Measurements from ENCODE around the gene DHX9. TPM values are rescaled to one million over a fixed set of nuclear protein-coding genes. Genes with fewer than 3 reads are reported as not detected.

The DHX9 gene
- total and polyA plus RNA-seq, 2 of the 13 experiments (the other 11 are each of a cell fraction or from before 2014, with no cell fraction given), result 84.8 to 211 TPM

- TF ChIP-seq, protein P1, sequence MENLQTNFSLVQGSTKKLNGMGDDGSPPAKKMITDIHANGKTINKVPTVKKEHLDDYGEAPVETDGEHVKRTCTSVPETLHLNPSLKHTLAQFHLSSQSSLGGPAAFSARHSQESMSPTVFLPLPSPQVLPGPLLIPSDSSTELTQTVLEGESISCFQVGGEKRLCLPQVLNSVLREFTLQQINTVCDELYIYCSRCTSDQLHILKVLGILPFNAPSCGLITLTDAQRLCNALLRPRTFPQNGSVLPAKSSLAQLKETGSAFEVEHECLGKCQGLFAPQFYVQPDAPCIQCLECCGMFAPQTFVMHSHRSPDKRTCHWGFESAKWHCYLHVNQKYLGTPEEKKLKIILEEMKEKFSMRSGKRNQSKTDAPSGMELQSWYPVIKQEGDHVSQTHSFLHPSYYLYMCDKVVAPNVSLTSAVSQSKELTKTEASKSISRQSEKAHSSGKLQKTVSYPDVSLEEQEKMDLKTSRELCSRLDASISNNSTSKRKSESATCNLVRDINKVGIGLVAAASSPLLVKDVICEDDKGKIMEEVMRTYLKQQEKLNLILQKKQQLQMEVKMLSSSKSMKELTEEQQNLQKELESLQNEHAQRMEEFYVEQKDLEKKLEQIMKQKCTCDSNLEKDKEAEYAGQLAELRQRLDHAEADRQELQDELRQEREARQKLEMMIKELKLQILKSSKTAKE (CRISPR knock-in tag; IDR thresholded peaks at IDR 0.05; ENCODE audit: borderline replicate concordance), result no peak
- TF ChIP-seq, protein P2, sequence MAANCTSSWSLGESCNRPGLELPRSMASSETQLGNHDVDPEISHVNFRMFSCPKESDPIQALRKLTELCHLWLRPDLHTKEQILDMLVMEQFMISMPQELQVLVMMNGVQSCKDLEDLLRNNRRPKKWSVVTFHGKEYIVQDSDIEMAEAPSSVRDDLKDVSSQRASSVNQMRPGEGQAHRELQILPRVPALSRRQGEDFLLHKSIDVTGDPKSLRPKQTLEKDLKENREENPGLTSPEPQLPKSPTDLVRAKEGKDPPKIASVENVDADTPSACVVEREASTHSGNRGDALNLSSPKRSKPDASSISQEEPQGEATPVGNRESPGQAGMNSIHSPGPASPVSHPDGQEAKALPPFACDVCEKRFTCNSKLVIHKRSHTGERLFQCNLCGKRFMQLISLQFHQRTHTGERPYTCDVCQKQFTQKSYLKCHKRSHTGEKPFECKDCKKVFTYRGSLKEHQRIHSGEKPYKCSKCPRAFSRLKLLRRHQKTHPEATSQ (CRISPR knock-in tag; IDR thresholded peaks at IDR 0.05; ENCODE audit: borderline replicate concordance), result no peak
- peak; percentile 49; the same call in 1 of the 2 replicates for TF ChIP-seq HOMEZ (CRISPR knock-in tag; IDR thresholded peaks at IDR 0.05; ENCODE audit: low read depth)
- TF ChIP-seq ZNF616 (CRISPR knock-in tag; IDR thresholded peaks at IDR 0.05; ENCODE audit: low read depth), result no peak
- no peak for TF ChIP-seq PRMT3 (CRISPR knock-in tag; IDR thresholded peaks at IDR 0.05; ENCODE audit: borderline replicate concordance, low read depth)
- peak; percentile 81 for TF ChIP-seq MYC (CRISPR knock-in tag; IDR thresholded peaks at IDR 0.05; ENCODE audit: borderline replicate concordance)
- TF ChIP-seq NR2F6 (IDR thresholded peaks at IDR 0.05), result no peak
- TF ChIP-seq NR2F6 (CRISPR knock-in tag; IDR thresholded peaks at IDR 0.05), result no peak
- TF ChIP-seq ATF3 (CRISPR knock-in tag; IDR thresholded peaks at IDR 0.05), result no peak
- no peak for TF ChIP-seq ZBTB1 (CRISPR knock-in tag; IDR thresholded peaks at IDR 0.05; ENCODE audit: borderline replicate concordance)
- peak; percentile 92 for TF ChIP-seq SP4 (CRISPR knock-in tag; IDR thresholded peaks at IDR 0.05)
- TF ChIP-seq SSRP1 (CRISPR knock-in tag; IDR thresholded peaks at IDR 0.05), result no peak
- TF ChIP-seq KLF11 (CRISPR knock-in tag; IDR thresholded peaks at IDR 0.05), result no peak
- TF ChIP-seq, protein P3, sequence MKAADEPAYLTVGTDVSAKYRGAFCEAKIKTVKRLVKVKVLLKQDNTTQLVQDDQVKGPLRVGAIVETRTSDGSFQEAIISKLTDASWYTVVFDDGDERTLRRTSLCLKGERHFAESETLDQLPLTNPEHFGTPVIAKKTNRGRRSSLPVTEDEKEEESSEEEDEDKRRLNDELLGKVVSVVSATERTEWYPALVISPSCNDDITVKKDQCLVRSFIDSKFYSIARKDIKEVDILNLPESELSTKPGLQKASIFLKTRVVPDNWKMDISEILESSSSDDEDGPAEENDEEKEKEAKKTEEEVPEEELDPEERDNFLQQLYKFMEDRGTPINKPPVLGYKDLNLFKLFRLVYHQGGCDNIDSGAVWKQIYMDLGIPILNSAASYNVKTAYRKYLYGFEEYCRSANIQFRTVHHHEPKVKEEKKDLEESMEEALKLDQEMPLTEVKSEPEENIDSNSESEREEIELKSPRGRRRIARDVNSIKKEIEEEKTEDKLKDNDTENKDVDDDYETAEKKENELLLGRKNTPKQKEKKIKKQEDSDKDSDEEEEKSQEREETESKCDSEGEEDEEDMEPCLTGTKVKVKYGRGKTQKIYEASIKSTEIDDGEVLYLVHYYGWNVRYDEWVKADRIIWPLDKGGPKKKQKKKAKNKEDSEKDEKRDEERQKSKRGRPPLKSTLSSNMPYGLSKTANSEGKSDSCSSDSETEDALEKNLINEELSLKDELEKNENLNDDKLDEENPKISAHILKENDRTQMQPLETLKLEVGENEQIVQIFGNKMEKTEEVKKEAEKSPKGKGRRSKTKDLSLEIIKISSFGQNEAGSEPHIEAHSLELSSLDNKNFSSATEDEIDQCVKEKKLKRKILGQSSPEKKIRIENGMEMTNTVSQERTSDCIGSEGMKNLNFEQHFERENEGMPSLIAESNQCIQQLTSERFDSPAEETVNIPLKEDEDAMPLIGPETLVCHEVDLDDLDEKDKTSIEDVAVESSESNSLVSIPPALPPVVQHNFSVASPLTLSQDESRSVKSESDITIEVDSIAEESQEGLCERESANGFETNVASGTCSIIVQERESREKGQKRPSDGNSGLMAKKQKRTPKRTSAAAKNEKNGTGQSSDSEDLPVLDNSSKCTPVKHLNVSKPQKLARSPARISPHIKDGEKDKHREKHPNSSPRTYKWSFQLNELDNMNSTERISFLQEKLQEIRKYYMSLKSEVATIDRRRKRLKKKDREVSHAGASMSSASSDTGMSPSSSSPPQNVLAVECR (CRISPR knock-in tag; IDR thresholded peaks at IDR 0.05; ENCODE audit: borderline replicate concordance), result peak; percentile 91
- TF ChIP-seq PAXIP1 (CRISPR knock-in tag; conservative IDR thresholded peaks at IDR 0.05), result peak; percentile 15; the same call in 1 of the 2 replicates
Observed at GRCh38 chr1:182839209-182840066, at the start of gene DHX9 (continued).
